ENCODE results near the gene LAMA5. TPM values are rescaled to one million over a fixed set of nuclear protein-coding genes. Genes with fewer than 3 reads are reported as not detected.

LAMA5 gene
- total and polyA plus RNA-seq, 2 experiments from 2014 or later: 201 to 298 TPM

- ATAC-seq: no peak
- H3K4me3 ChIP-seq: no peak overlapping the region
- no peak for DNase-seq (ENCODE audit: low spot score)
- TF ChIP-seq ZNF114 (CRISPR knock-in tag; IDR thresholded peaks at IDR 0.05) (no peak), CREB1 (CRISPR knock-in tag; IDR thresholded peaks at IDR 0.05; ENCODE audit: low read depth) (no peak), ETS1 (IDR thresholded peaks at IDR 0.05) (no peak), JUNB (IDR thresholded peaks at IDR 0.05; ENCODE audit: unreplicated experiment) (no peak), STAT1 (IDR thresholded peaks at IDR 0.05; ENCODE audit: unreplicated experiment) (no peak), ZNF331 (CRISPR knock-in tag; IDR thresholded peaks at IDR 0.05; ENCODE audit: low read depth) (no peak), NANOG (IDR thresholded peaks at IDR 0.05; ENCODE audit: borderline replicate concordance) (no peak), ZNF462 (CRISPR knock-in tag; IDR thresholded peaks at IDR 0.05) (no peak), EZH2phosphoT487 (IDR thresholded peaks at IDR 0.05; ENCODE audit: unreplicated experiment) (no peak), POLR2AphosphoS5 (IDR thresholded peaks at IDR 0.05; ENCODE audit: low read depth) (no peak), EZH2 (IDR thresholded peaks at IDR 0.05; ENCODE audit: low read depth, unreplicated experiment) (no peak)
- TF ChIP-seq, protein P1, sequence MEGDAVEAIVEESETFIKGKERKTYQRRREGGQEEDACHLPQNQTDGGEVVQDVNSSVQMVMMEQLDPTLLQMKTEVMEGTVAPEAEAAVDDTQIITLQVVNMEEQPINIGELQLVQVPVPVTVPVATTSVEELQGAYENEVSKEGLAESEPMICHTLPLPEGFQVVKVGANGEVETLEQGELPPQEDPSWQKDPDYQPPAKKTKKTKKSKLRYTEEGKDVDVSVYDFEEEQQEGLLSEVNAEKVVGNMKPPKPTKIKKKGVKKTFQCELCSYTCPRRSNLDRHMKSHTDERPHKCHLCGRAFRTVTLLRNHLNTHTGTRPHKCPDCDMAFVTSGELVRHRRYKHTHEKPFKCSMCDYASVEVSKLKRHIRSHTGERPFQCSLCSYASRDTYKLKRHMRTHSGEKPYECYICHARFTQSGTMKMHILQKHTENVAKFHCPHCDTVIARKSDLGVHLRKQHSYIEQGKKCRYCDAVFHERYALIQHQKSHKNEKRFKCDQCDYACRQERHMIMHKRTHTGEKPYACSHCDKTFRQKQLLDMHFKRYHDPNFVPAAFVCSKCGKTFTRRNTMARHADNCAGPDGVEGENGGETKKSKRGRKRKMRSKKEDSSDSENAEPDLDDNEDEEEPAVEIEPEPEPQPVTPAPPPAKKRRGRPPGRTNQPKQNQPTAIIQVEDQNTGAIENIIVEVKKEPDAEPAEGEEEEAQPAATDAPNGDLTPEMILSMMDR (conservative IDR thresholded peaks at IDR 0.05; ENCODE audit: low read depth in 2 of 2): no peak
- TF ChIP-seq, protein P2, sequence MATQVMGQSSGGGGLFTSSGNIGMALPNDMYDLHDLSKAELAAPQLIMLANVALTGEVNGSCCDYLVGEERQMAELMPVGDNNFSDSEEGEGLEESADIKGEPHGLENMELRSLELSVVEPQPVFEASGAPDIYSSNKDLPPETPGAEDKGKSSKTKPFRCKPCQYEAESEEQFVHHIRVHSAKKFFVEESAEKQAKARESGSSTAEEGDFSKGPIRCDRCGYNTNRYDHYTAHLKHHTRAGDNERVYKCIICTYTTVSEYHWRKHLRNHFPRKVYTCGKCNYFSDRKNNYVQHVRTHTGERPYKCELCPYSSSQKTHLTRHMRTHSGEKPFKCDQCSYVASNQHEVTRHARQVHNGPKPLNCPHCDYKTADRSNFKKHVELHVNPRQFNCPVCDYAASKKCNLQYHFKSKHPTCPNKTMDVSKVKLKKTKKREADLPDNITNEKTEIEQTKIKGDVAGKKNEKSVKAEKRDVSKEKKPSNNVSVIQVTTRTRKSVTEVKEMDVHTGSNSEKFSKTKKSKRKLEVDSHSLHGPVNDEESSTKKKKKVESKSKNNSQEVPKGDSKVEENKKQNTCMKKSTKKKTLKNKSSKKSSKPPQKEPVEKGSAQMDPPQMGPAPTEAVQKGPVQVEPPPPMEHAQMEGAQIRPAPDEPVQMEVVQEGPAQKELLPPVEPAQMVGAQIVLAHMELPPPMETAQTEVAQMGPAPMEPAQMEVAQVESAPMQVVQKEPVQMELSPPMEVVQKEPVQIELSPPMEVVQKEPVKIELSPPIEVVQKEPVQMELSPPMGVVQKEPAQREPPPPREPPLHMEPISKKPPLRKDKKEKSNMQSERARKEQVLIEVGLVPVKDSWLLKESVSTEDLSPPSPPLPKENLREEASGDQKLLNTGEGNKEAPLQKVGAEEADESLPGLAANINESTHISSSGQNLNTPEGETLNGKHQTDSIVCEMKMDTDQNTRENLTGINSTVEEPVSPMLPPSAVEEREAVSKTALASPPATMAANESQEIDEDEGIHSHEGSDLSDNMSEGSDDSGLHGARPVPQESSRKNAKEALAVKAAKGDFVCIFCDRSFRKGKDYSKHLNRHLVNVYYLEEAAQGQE (IDR thresholded peaks at IDR 0.05; ENCODE audit: unreplicated experiment): no peak
- no peak overlapping the region for H3K27ac Mint-ChIP-seq
- peaks cover 18% of the 10 kb centered on the region for H3K27me3 Mint-ChIP-seq (ENCODE audit: insufficient read depth, low read depth, poor library complexity)
- H3K27me3 ChIP-seq (ENCODE audit: insufficient read depth): no peaks in the 10 kb centered on the region
- no peaks in the 10 kb centered on the region for H3K79me2 ChIP-seq (replicated peaks; ENCODE audit: insufficient read depth)
- H3K4me3 Mint-ChIP-seq: no peak overlapping the region
- H3K36me3 Mint-ChIP-seq (ENCODE audit: low read depth): peaks cover 14% of the 10 kb centered on the region
- H3F3A ChIP-seq (replicated peaks; ENCODE audit: low read depth): no peaks in the 10 kb centered on the region
- H3K9me3 Mint-ChIP-seq: peaks cover 4% of the 10 kb centered on the region; the same call in 2 of the 3 replicates
- no peak overlapping the region for H3K4me2 ChIP-seq
- no peaks in the 10 kb centered on the region for H3K4me1 ChIP-seq (ENCODE audit: insufficient read depth)
- H3K27ac ChIP-seq (ENCODE audit: low read depth): no peak overlapping the region
- no peaks in the 10 kb centered on the region for H3K9me2 ChIP-seq (ENCODE audit: insufficient read depth)
- H2AFZ ChIP-seq: no peak overlapping the region
- no peaks in the 10 kb centered on the region for H3K36me3 ChIP-seq (ENCODE audit: insufficient read depth)
- H4K20me1 ChIP-seq (replicated peaks; ENCODE audit: insufficient read depth): no peaks in the 10 kb centered on the region; the same call in 1 of the 2 replicates
- peaks cover 7% of the 10 kb centered on the region for H3K4me1 Mint-ChIP-seq
These were observed 29.5 kb upstream of the LAMA5 start for GRCh38 chr20:62396367-62397239.

Measured in GM23338 (cell line).